ENCODE results near the gene AMELY.
A peak's percentile ranks its signal among the peaks of the same experiment; 100 is the strongest.

AMELY gene

DNA sequence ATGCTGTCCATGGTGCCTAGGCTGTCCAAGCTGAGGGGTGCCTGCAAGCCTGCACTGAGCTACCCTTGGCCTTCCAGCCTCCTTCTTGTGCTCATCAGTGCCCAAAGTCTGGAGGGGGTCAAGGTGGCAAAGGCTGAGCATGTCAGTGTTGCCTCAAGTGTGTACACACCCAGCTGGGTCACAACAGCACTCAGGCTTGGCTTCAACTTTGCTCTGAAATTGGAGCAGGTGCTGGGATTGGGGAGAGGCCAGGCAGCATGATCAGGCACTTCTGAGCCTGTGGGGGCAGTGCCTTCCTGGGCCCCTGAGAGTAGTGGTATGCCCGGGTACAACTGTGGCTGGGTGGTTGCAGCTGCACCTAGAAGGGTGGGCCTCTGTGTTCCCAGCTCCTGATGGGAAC is 17.7 kb upstream of the AMELY start:
- Histone ChIP-seq H3K18ac (ENCODE audit: low read length) (no peak overlapping the region), H3K4me1 (ENCODE audit: control insufficient read depth, low read depth, low read length) (no peaks in the 10 kb centered on the region), H3K79me2 (ENCODE audit: control insufficient read depth, insufficient read depth, low read length) (no peaks in the 10 kb centered on the region), H3K27me3 (ENCODE audit: insufficient read depth, low read length, poor library complexity) (no peaks in the 10 kb centered on the region), H2BK15ac (replicated peaks; ENCODE audit: low read depth) (no peak overlapping the region), H4K5ac (ENCODE audit: low read length) (no peak overlapping the region), H3K27ac (ENCODE audit: low read depth, low read length) (no peak overlapping the region), H3K79me1 (ENCODE audit: low read length) (no peaks in the 10 kb centered on the region), H3K9ac (ENCODE audit: low read length) (no peak overlapping the region), H3K4me2 (ENCODE audit: low read length) (no peak overlapping the region), H3K23ac (ENCODE audit: low read length) (no peak overlapping the region), H3K4ac (ENCODE audit: low read depth, low read length) (no peak overlapping the region), H4K8ac (ENCODE audit: low read depth, low read length) (no peak overlapping the region), H2AK5ac (ENCODE audit: low read length) (no peak overlapping the region), H2BK5ac (ENCODE audit: low read length) (no peak overlapping the region), H2BK120ac (ENCODE audit: low read depth, low read length) (no peak overlapping the region), H3K4me3 (ENCODE audit: low read length) (no peak overlapping the region), H3K56ac (ENCODE audit: low read length) (no peak overlapping the region), H3K36me3 (ENCODE audit: control insufficient read depth, insufficient read depth, low read length) (no peaks in the 10 kb centered on the region)
- no peak for DNase-seq
- WGBS (ENCODE audit: extremely low coverage, insufficient coverage, low lambda C conversion rate), result no CpG with 5 or more reads among the region's 1 CpG

DNA sequence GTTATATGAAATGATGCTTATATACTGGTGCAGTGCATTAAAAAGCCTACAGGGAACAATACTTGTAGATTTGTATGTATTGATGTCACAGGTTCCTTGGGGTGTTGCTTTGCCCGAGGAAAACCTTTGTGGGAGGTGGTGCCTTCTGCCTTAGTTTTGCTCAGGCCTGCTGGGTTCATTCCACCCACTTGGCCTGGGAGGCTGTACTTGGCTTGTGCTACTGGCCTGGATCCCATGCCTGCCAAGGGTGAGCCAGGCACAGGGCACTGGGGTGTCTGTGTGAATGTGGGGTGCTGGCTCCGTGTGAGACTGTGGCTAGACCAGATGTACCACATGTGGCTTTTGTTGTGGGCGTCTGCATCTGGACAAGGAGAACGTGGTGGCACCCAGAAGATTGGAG is 16.7 kb upstream of the AMELY start:
- no peak for DNase-seq
- Histone ChIP-seq H2BK120ac (ENCODE audit: low read depth, low read length) (no peak overlapping the region), H3K18ac (ENCODE audit: low read length) (no peak overlapping the region), H3K4me3 (ENCODE audit: low read length) (no peak overlapping the region), H3K4me2 (ENCODE audit: low read length) (no peak overlapping the region), H3K9ac (ENCODE audit: low read length) (no peak overlapping the region), H3K56ac (ENCODE audit: low read length) (no peak overlapping the region), H3K79me2 (ENCODE audit: control insufficient read depth, insufficient read depth, low read length) (no peaks in the 10 kb centered on the region), H3K27me3 (ENCODE audit: insufficient read depth, low read length, poor library complexity) (no peaks in the 10 kb centered on the region), H3K27ac (ENCODE audit: low read depth, low read length) (no peak overlapping the region), H3K4me1 (ENCODE audit: control insufficient read depth, low read depth, low read length) (no peaks in the 10 kb centered on the region), H2BK5ac (ENCODE audit: low read length) (no peak overlapping the region), H3K23ac (ENCODE audit: low read length) (no peak overlapping the region), H3K4ac (ENCODE audit: low read depth, low read length) (no peak overlapping the region), H2AK5ac (ENCODE audit: low read length) (no peak overlapping the region), H2BK15ac (replicated peaks; ENCODE audit: low read depth) (no peak overlapping the region), H4K5ac (ENCODE audit: low read length) (no peak overlapping the region), H4K8ac (ENCODE audit: low read depth, low read length) (no peak overlapping the region), H3K36me3 (ENCODE audit: control insufficient read depth, insufficient read depth, low read length) (no peaks in the 10 kb centered on the region), H3K79me1 (ENCODE audit: low read length) (no peaks in the 10 kb centered on the region)
- no CpG with 5 or more reads among the region's 4 CpGs for WGBS (ENCODE audit: extremely low coverage, insufficient coverage, low lambda C conversion rate)

DNA sequence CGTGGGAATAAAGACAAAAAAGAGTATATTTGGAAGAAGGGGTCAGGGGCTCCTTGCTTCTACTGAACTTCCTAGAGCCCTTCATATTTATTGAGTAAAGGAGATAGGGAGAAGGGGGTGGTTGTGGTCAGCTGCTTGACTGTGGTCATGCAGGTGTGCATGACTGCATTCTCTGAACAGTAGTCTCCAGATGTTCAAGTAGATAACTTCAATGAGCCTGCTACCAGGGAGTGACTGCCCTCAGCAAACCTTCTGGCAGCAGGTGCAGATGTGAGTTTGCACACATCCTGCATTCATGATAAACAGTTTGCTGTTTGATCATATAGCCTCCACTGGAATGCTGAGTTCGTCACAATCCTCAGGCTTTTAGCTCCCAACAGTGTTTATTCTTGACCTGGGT is 9.5 kb upstream of the AMELY start:
- no CpG with 5 or more reads among the region's 2 CpGs for WGBS (ENCODE audit: extremely low coverage, insufficient coverage, low lambda C conversion rate)
- Histone ChIP-seq H4K8ac (ENCODE audit: low read depth, low read length) (no peak overlapping the region), H3K56ac (ENCODE audit: low read length) (no peak overlapping the region), H3K36me3 (ENCODE audit: control insufficient read depth, insufficient read depth, low read length) (no peaks in the 10 kb centered on the region), H3K9ac (ENCODE audit: low read length) (no peak overlapping the region), H3K18ac (ENCODE audit: low read length) (no peak overlapping the region), H3K4me1 (ENCODE audit: control insufficient read depth, low read depth, low read length) (no peaks in the 10 kb centered on the region), H3K79me1 (ENCODE audit: low read length) (no peaks in the 10 kb centered on the region), H3K4me2 (ENCODE audit: low read length) (no peak overlapping the region), H2AK5ac (ENCODE audit: low read length) (no peak overlapping the region), H3K23ac (ENCODE audit: low read length) (no peak overlapping the region), H3K4me3 (ENCODE audit: low read length) (no peak overlapping the region), H2BK15ac (replicated peaks; ENCODE audit: low read depth) (no peak overlapping the region), H3K4ac (ENCODE audit: low read depth, low read length) (no peak overlapping the region), H3K27me3 (ENCODE audit: insufficient read depth, low read length, poor library complexity) (no peaks in the 10 kb centered on the region), H3K27ac (ENCODE audit: low read depth, low read length) (no peak overlapping the region), H4K5ac (ENCODE audit: low read length) (no peak overlapping the region), H2BK120ac (ENCODE audit: low read depth, low read length) (no peak overlapping the region), H2BK5ac (ENCODE audit: low read length) (no peak overlapping the region), H3K79me2 (ENCODE audit: control insufficient read depth, insufficient read depth, low read length) (peaks cover 2% of the 10 kb centered on the region)
- DNase-seq, result no peak

- Histone ChIP-seq H2BK120ac (ENCODE audit: low read depth, low read length) (no peak overlapping the region), H3K27ac (ENCODE audit: low read depth, low read length) (no peak overlapping the region)
Observed at GRCh38 chrY:6913362-6913761, 1.8 kb upstream of the AMELY start.

GRCh38 chrY:6910372-6911252 is 940 bp downstream of the AMELY start, which contains the start of gene TBL1Y:
TSS of gene TBL1Y (plus strand) at chrY:6910697. CDS start at chrY:7025085, 114,388 bp downstream.
- Histone ChIP-seq H3K4me2 (ENCODE audit: low read length) (peak within 1 kb of the TSS; percentile 27), H3K4me3 (ENCODE audit: low read length) (peak within 1 kb of the TSS; percentile 74), H2BK15ac (replicated peaks; ENCODE audit: low read depth) (no peak within 1 kb of the TSS), H3K4me1 (ENCODE audit: control insufficient read depth, low read depth, low read length) (no peaks in the 10 kb centered on the region), H2BK120ac (ENCODE audit: low read depth, low read length) (peak within 1 kb of the TSS; percentile 82), H3K27ac (ENCODE audit: low read depth, low read length) (peak within 1 kb of the TSS; percentile 81), H3K79me1 (ENCODE audit: low read length) (no peaks in the 10 kb centered on the region), H3K23ac (ENCODE audit: low read length) (peak within 1 kb of the TSS; percentile 24), H4K8ac (ENCODE audit: low read depth, low read length) (no peak within 1 kb of the TSS), H3K18ac (ENCODE audit: low read length) (peak within 1 kb of the TSS; percentile 95), H3K9ac (ENCODE audit: low read length) (peak within 1 kb of the TSS; percentile 88), H3K79me2 (ENCODE audit: control insufficient read depth, insufficient read depth, low read length) (peaks cover 28% of the 10 kb centered on the region), H3K56ac (ENCODE audit: low read length) (peak within 1 kb of the TSS; percentile 90), H3K27me3 (ENCODE audit: insufficient read depth, low read length, poor library complexity) (no peaks in the 10 kb centered on the region), H3K4ac (ENCODE audit: low read depth, low read length) (peak within 1 kb of the TSS; percentile 89), H3K36me3 (ENCODE audit: control insufficient read depth, insufficient read depth, low read length) (no peaks in the 10 kb centered on the region), H4K5ac (ENCODE audit: low read length) (no peak within 1 kb of the TSS), H2BK5ac (ENCODE audit: low read length) (no peak within 1 kb of the TSS), H2AK5ac (ENCODE audit: low read length) (no peak within 1 kb of the TSS)
- DNase-seq, result peak; percentile 86
- no CpG with 5 or more reads among the region's 91 CpGs for WGBS (ENCODE audit: extremely low coverage, insufficient coverage, low lambda C conversion rate)

More at GRCh38 chrY:6913362-6913761, 1.8 kb upstream of the AMELY start:
- Histone ChIP-seq H3K79me2 (ENCODE audit: control insufficient read depth, insufficient read depth, low read length) (peaks cover 30% of the 10 kb centered on the region), H3K4me1 (ENCODE audit: control insufficient read depth, low read depth, low read length) (no peaks in the 10 kb centered on the region), H4K8ac (ENCODE audit: low read depth, low read length) (no peak overlapping the region), H4K5ac (ENCODE audit: low read length) (no peak overlapping the region), H3K4ac (ENCODE audit: low read depth, low read length) (no peak overlapping the region), H3K79me1 (ENCODE audit: low read length) (no peaks in the 10 kb centered on the region), H3K23ac (ENCODE audit: low read length) (no peak overlapping the region), H3K4me3 (ENCODE audit: low read length) (no peak overlapping the region), H3K18ac (ENCODE audit: low read length) (no peak overlapping the region), H3K9ac (ENCODE audit: low read length) (no peak overlapping the region), H2AK5ac (ENCODE audit: low read length) (no peak overlapping the region), H2BK15ac (replicated peaks; ENCODE audit: low read depth) (no peak overlapping the region), H2BK5ac (ENCODE audit: low read length) (no peak overlapping the region), H3K4me2 (ENCODE audit: low read length) (no peak overlapping the region), H3K36me3 (ENCODE audit: control insufficient read depth, insufficient read depth, low read length) (no peaks in the 10 kb centered on the region), H3K56ac (ENCODE audit: low read length) (no peak overlapping the region), H3K27me3 (ENCODE audit: insufficient read depth, low read length, poor library complexity) (no peaks in the 10 kb centered on the region)
- no peak for DNase-seq

Measured in mesendoderm (in vitro differentiated cells).